Measurements from ENCODE around the gene MPV17. TPM values are rescaled to one million over a fixed set of nuclear protein-coding genes. Genes with fewer than 3 reads are reported as not detected.

Gene MPV17
- total and polyA plus RNA-seq, 2 of the 13 experiments (the other 11 are each of a cell fraction or from before 2014, with no cell fraction given) = 48.9 to 129 TPM

- TF ChIP-seq ZNF749 (CRISPR knock-in tag; IDR thresholded peaks at IDR 0.05; ENCODE audit: borderline replicate concordance) (peak; percentile 81; the same call in 1 of the 2 replicates), RORA (CRISPR knock-in tag; IDR thresholded peaks at IDR 0.05) (no peak), SRSF9 (IDR thresholded peaks at IDR 0.05; ENCODE audit: borderline replicate concordance, insufficient read depth, low read depth, low read length, poor library complexity, severe bottlenecking) (no peak), MED8 (CRISPR knock-in tag; IDR thresholded peaks at IDR 0.05; ENCODE audit: insufficient replicate concordance) (peak; percentile 95), PRDM15 (CRISPR knock-in tag; IDR thresholded peaks at IDR 0.05) (peak; percentile 71), ELF1 (CRISPR knock-in tag; IDR thresholded peaks at IDR 0.05) (peak; percentile 96), NR2C2 (CRISPR knock-in tag; IDR thresholded peaks at IDR 0.05; ENCODE audit: borderline replicate concordance) (peak; percentile 93), ZNF660 (CRISPR knock-in tag; IDR thresholded peaks at IDR 0.05; ENCODE audit: borderline replicate concordance, low read depth) (0 out of 2 replicates have a peak, but pooled peaks have one; percentile 87), EP300 (IDR thresholded peaks at IDR 0.05; ENCODE audit: low read depth in 2 of 2, low read length in 2 of 2) (peak; percentile 53 to 68), EP300 (CRISPR knock-in tag; IDR thresholded peaks at IDR 0.05; ENCODE audit: borderline replicate concordance) (no peak; the same call in 1 of the 2 replicates), MBNL3 (CRISPR knock-in tag; conservative IDR thresholded peaks at IDR 0.05) (no peak), NKX3-1 (CRISPR knock-in tag; IDR thresholded peaks at IDR 0.05) (peak; percentile 95), ZNF460 (CRISPR knock-in tag; IDR thresholded peaks at IDR 0.05; ENCODE audit: borderline replicate concordance) (no peak; the same call in 1 of the 2 replicates), MEIS2 (CRISPR knock-in tag; IDR thresholded peaks at IDR 0.05) (peak; percentile 83), KLF13 (CRISPR knock-in tag; IDR thresholded peaks at IDR 0.05) (peak; percentile 38; the same call in 1 of the 2 replicates), PAX8 (CRISPR knock-in tag; IDR thresholded peaks at IDR 0.05; ENCODE audit: borderline replicate concordance) (peak; percentile 84), HCFC1 (IDR thresholded peaks at IDR 0.05; ENCODE audit: low read depth, low read length) (peak; percentile 99), TFAP4 (IDR thresholded peaks at IDR 0.05; ENCODE audit: borderline replicate concordance, low read depth) (peak; percentile 86), ZSCAN12 (CRISPR knock-in tag; IDR thresholded peaks at IDR 0.05) (peak; percentile 9; the same call in 1 of the 2 replicates), TERF1 (CRISPR knock-in tag; IDR thresholded peaks at IDR 0.05) (peak; percentile 76; the same call in 1 of the 2 replicates), PLSCR1 (CRISPR knock-in tag; IDR thresholded peaks at IDR 0.05; ENCODE audit: borderline replicate concordance) (peak; percentile 25; the same call in 1 of the 2 replicates)
Observed at GRCh38 chr2:27370026-27370815, 47.3 kb upstream of the MPV17 start, which contains the start of the genes EIF2B4 and SNX17 (continued).

All from HepG2 (cell line).